Heart left ventricle (tissue), 13 donors: ENCODE results near the gene CDKN1C.

Experiments
- CTCF ChIP-seq, 12 donors: fragments of 200-600 bp; sonication (generic) in 4 of 12; IDR thresholded peaks; one replicate each; pipeline versions ENCODE4 v1.5.0 to v1.8.0; 2018 to 2022; ENCODE audit warnings: antibody characterized with exemption in 12 of 12, mild to moderate bottlenecking in 5 of 12
- POLR2A ChIP-seq, 2 donors: fragments of 450-650 bp; IDR thresholded peaks; one replicate each; pipeline ENCODE4 v1.6.1; 2017; ENCODE audit warnings: antibody characterized with exemption in 2 of 2, mild to moderate bottlenecking in 2 of 2, moderate library complexity in 2 of 2
- donor health status: ischemic (EF 13 %, LVEDD 7.1; RV severe dilation, severe dysfunction).
- donor health status: DM: no; HTN: yes; CAD: no.
- donor health status: DM: no; HTN: no; CAD: no.
- donor health status: ischemic (EF 25% LVEDD 6.9; RV normal size, moderate dysfunction).
- donor health status: ischemic (EF 25% LVEDD 5.7; RV mildly dilated, moderate dysfunction).
- donor health status: ischemic (EF 35%, LVEDD 5.7; RV mildly dilated, moderate dysfunction).
- donor health status: nonischemic (EF 11% LVEDD 7.7; RV severe dilation, severe dysfunction).
- donor health status: DM: yes; HTN: yes; CAD: no.
- donor health status: PGD.
- donor health status: ischemic (EF 29% LVEDD 5.4; RV normal size, mild dysfunction).
- donor health status: nonischemic (EF 23%, LVEDD 6.1; RV moderate dilation, normal function).

DNA sequence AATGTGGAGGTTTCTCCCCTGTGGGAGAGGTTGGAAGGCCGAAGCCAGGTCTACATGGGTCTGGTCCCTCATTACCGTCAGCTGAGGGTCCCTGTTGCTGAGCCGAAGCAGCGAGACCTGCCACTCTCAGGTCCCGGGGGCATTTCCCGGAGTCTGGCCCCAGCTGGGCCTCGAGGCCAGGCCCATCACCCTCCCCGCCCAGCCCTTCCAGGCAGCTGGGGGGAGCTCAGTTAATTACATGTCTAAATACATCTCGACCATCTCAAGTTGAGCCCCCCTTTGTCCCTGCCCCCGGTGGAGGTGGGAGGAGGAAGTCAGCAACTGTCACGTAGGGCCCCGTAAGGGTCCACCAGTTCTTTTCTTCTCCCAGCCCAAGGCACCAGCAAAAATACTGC lies 3.6 kb downstream of the CDKN1C start:
- no peak for TF ChIP-seq POLR2A (IDR thresholded peaks at IDR 0.05)
- TF ChIP-seq CTCF (IDR thresholded peaks at IDR 0.05) = no peak
